GM21717 (cell line): ENCODE measurements around the gene CYSLTR1.
"Not testable (repeated sequence)": the region's sequence is repeated elsewhere in the genome, so short reads cannot be mapped to it uniquely, and the experiment has no call there.

Experiments
- ATAC-seq: cut with Tn5 transposase; IDR thresholded peaks from one replicate; pipeline ENCODE4 v1.9.1; 2021; ENCODE audit warnings: mild to moderate bottlenecking, moderate library complexity; ENCODE audit not compliant: unreplicated experiment

The CYSLTR1 gene

DNA sequence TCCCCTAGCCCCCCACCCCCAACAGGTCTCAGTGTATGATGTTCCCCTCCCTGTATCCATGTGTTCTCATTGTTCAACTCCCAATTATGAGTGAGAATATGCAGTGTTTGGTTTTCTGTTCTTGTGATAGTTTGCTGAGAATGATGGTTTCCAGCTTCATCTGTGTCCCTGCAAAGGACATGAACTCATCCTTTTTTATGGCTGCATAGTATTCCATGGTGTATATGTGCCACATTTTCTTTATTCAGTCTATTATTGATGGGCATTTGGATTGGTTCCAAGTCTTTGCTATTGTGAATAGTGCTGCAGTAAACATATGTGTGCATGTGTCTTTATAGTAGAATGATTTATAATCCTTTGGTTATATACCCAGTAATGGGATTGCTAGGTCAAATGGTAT is 101.4 kb downstream of the CYSLTR1 start:
- not testable (repeated sequence) for ATAC-seq
